Stomach (tissue), 4 donors: ENCODE results near the gene RAB36.

Experiments used
- EP300 ChIP-seq: sonication (generic); formaldehyde crosslinking; IDR thresholded peaks from one replicate; pipeline ENCODE4 v1.6.1; 2017; ENCODE audit warnings: antibody characterized with exemption
- POLR2A ChIP-seq, 4 donors: fragments of 450-650 bp; IDR thresholded peaks; one replicate each; pipeline ENCODE4 v1.6.1; 2016; ENCODE audit warnings: antibody characterized with exemption in 4 of 4, control low read depth in 2 of 4, mild to moderate bottlenecking in 1 of 4, moderate library complexity in 1 of 4
- POLR2AphosphoS5 ChIP-seq, 3 donors: sonication (generic); formaldehyde crosslinking; IDR thresholded peaks; one replicate each; pipeline ENCODE4 v1.6.1; 2016; ENCODE audit warnings: antibody characterized with exemption in 3 of 3
- TF ChIP-seq, protein P1 (sequence below), 7 experiments: fragments of 450-650 bp in 4 of 7; fragments of 200-600 bp in 3 of 7; sonication (generic) in 3 of 7; IDR thresholded peaks; one replicate each; pipeline ENCODE4 v1.5.1; 2016 to 2019; ENCODE audit warnings: antibody characterized with exemption in 7 of 7, control low read depth in 2 of 7, mild to moderate bottlenecking in 1 of 7

DNA sequence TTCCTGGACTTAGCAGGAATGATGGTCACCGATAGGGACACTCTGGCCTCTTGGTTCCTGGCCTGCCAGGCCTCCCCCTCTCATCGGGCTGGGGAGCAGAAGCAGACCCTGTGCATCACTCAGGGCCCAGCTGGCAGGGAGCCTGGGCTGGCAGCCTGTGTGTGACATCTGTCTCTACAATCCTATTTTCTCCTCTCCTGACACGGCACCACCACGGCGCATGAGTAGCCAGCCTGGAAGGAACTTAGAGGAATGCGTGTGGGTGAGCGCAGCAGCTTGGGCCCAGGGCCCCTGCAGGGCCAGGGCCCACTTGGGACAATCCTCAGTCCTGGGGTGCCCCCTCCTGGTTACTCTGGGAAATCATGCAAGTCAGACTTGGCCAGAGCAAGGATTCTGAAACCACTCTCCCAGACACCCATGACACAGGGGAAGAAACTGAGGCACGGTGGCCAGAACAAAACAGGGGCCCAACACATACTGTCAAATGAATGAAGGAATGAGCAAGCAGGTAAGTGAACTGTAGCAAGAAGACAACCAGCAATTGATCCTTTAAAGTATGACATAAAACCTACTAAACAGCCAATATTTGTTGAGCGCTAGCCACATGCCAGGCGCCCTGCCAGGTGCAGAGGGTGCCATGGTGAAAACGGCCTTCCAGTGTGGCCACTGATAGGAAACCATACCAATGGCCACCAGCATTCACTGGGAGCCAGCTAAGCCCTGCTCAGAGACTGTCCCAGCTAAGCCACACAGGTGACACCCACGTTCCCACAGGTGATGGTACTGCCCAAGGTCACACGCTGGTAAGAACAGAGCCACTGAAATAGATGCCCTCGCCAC is 16.8 kb upstream of the RAB36 start:
- TF ChIP-seq, protein P1, sequence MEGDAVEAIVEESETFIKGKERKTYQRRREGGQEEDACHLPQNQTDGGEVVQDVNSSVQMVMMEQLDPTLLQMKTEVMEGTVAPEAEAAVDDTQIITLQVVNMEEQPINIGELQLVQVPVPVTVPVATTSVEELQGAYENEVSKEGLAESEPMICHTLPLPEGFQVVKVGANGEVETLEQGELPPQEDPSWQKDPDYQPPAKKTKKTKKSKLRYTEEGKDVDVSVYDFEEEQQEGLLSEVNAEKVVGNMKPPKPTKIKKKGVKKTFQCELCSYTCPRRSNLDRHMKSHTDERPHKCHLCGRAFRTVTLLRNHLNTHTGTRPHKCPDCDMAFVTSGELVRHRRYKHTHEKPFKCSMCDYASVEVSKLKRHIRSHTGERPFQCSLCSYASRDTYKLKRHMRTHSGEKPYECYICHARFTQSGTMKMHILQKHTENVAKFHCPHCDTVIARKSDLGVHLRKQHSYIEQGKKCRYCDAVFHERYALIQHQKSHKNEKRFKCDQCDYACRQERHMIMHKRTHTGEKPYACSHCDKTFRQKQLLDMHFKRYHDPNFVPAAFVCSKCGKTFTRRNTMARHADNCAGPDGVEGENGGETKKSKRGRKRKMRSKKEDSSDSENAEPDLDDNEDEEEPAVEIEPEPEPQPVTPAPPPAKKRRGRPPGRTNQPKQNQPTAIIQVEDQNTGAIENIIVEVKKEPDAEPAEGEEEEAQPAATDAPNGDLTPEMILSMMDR (IDR thresholded peaks at IDR 0.05) = peak in 5 of 7 experiments; percentile 59 to 87 (median 82)
- TF ChIP-seq POLR2A (IDR thresholded peaks at IDR 0.05) (no peak), POLR2AphosphoS5 (IDR thresholded peaks at IDR 0.05) (no peak), EP300 (no peak)
